Peyer's patch (tissue), 4 donors: ENCODE results near the gene KHDC4.

Experiments used
- CTCF ChIP-seq, 6 experiments: fragments of 450-650 bp in 4 of 6; fragments of 200-600 bp in 2 of 6; sonication (generic) in 1 of 6; IDR thresholded peaks; one replicate each; pipeline ENCODE4 v1.5.1; 2017 to 2019; ENCODE audit warnings: antibody characterized with exemption in 6 of 6, mild to moderate bottlenecking in 3 of 6, moderate library complexity in 1 of 6
- POLR2A ChIP-seq, 2 donors: fragments of 450-650 bp; IDR thresholded peaks; one replicate each; pipeline ENCODE4 v1.5.1; 2017; ENCODE audit warnings: antibody characterized with exemption in 2 of 2, mild to moderate bottlenecking in 2 of 2, moderate library complexity in 2 of 2

- TF ChIP-seq CTCF (IDR thresholded peaks at IDR 0.05) = no peak
- no peak for TF ChIP-seq POLR2A (IDR thresholded peaks at IDR 0.05)
These were observed 40.2 kb upstream of the KHDC4 start for GRCh38 chr1:155974208-155975115.
